ENCODE measurements around the gene TULP1. TPM values are rescaled to one million over a fixed set of nuclear protein-coding genes. Genes with fewer than 3 reads are reported as not detected.

TULP1 gene
- total and polyA plus RNA-seq, 2 of the 13 experiments (the other 11 are each of a cell fraction or from before 2014, with no cell fraction given): not detected

DNA sequence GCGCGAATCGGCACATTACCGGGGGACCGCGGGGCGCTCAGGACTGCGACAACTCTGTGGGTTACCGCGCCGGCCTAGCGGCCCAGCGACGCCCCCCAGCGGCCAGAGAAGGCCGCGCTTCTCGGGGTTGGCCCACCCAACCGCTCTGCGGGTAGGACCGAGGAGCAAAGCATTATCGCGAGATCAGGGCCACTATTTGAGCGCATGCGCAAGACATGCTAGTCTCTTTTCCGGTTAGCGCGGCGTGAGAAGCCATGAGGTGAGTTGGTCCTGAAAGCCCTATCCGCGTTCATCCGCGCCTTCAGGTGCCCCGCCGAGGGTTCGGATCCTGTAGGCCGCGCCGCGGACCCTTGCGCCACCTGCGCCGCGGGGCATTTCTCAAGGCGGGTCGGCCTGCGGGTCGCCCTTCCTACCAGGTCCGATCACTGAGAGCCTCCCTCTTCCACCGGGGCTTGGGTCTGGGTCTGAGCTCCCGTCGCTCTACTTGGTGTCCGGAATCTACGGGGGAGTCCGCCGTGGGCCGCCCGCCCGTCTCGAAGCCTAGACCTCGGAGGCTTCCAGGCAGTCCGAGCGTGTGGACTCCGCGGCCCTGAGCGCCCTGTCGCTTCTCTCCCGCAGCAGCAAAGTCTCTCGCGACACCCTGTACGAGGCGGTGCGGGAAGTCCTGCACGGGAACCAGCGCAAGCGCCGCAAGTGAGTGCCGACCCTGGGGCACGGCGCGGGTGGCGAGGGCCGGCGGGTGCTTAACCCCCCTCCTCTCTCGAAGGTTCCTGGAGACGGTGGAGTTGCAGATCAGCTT lies 44.3 kb downstream of the TULP1 start, which contains the start of gene RPL10A (continued):
- TF ChIP-seq, protein P1, sequence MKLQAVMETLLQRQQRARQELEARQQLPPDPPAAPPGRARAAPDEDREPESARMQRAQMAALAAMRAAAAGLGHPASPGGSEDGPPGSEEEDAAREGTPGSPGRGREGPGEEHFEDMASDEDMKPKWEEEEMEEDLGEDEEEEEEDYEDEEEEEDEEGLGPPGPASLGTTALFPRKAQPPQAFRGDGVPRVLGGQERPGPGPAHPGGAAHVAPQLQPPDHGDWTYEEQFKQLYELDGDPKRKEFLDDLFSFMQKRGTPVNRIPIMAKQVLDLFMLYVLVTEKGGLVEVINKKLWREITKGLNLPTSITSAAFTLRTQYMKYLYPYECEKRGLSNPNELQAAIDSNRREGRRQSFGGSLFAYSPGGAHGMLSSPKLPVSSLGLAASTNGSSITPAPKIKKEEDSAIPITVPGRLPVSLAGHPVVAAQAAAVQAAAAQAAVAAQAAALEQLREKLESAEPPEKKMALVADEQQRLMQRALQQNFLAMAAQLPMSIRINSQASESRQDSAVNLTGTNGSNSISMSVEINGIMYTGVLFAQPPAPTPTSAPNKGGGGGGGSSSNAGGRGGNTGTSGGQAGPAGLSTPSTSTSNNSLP (IDR thresholded peaks at IDR 0.05; ENCODE audit: low read depth, low read length): no peak
- TF ChIP-seq, protein P2, sequence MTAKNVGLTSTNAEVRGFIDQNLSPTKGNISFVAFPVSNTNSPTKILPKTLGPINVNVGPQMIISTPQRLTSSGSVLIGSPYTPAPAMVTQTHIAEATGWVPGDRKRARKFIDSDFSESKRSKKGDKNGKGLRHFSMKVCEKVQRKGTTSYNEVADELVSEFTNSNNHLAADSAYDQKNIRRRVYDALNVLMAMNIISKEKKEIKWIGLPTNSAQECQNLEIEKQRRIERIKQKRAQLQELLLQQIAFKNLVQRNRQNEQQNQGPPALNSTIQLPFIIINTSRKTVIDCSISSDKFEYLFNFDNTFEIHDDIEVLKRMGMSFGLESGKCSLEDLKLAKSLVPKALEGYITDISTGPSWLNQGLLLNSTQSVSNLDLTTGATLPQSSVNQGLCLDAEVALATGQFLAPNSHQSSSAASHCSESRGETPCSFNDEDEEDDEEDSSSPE (CRISPR knock-in tag; IDR thresholded peaks at IDR 0.05): peak; percentile 87
- TF ChIP-seq POLR2G (IDR thresholded peaks at IDR 0.05; ENCODE audit: low read depth, low read length): peak; percentile 100
- TF ChIP-seq GLI4 (CRISPR knock-in tag; IDR thresholded peaks at IDR 0.05; ENCODE audit: borderline replicate concordance): peak; percentile 90; the same call in 1 of the 2 replicates
- peak; percentile 87; the same call in 1 of the 2 replicates for TF ChIP-seq PITX1 (CRISPR knock-in tag; IDR thresholded peaks at IDR 0.05)
- peak; percentile 97 for TF ChIP-seq ZNF354B (CRISPR knock-in tag; IDR thresholded peaks at IDR 0.05)
- 0 out of 2 replicates have a peak, but pooled peaks have one; percentile 74 for TF ChIP-seq ZFP62 (CRISPR knock-in tag; IDR thresholded peaks at IDR 0.05)
- TF ChIP-seq FOXA1 (IDR thresholded peaks at IDR 0.05): no peak
- peak; percentile 39 for TF ChIP-seq FOXA1 (CRISPR knock-in tag; IDR thresholded peaks at IDR 0.05)
- peak; percentile 92 for TF ChIP-seq MAF1 (CRISPR knock-in tag; IDR thresholded peaks at IDR 0.05; ENCODE audit: borderline replicate concordance)
- 0 out of 2 replicates have a peak, but pooled peaks have one; percentile 34 for TF ChIP-seq ZNF549 (CRISPR knock-in tag; IDR thresholded peaks at IDR 0.05)
- TF ChIP-seq ZNF841 (CRISPR knock-in tag; IDR thresholded peaks at IDR 0.05; ENCODE audit: borderline replicate concordance): no peak
- TF ChIP-seq PAXIP1 (CRISPR knock-in tag; conservative IDR thresholded peaks at IDR 0.05): peak; percentile 71
- TF ChIP-seq ZNF160 (CRISPR knock-in tag; IDR thresholded peaks at IDR 0.05): peak; percentile 93
- no peak; the same call in none of the 2 replicates for TF ChIP-seq MIXL1 (CRISPR knock-in tag; IDR thresholded peaks at IDR 0.05)
- no peak for TF ChIP-seq TCF12 (IDR thresholded peaks at IDR 0.05)
- peak; percentile 85; the same call in 1 of the 2 replicates for TF ChIP-seq TCF12 (CRISPR knock-in tag; IDR thresholded peaks at IDR 0.05)
- TF ChIP-seq ZNF703 (CRISPR knock-in tag; IDR thresholded peaks at IDR 0.05; ENCODE audit: borderline replicate concordance): peak; percentile 88; the same call in 1 of the 2 replicates
- peak; percentile 84; the same call in 1 of the 2 replicates for TF ChIP-seq ZNF83 (CRISPR knock-in tag; IDR thresholded peaks at IDR 0.05; ENCODE audit: borderline replicate concordance)
- 0 out of 2 replicates have a peak, but pooled peaks have one; percentile 42 for TF ChIP-seq ZSCAN22 (CRISPR knock-in tag; IDR thresholded peaks at IDR 0.05)
- peak; percentile 98 for TF ChIP-seq TSC22D2 (CRISPR knock-in tag; IDR thresholded peaks at IDR 0.05; ENCODE audit: borderline replicate concordance)
- peak; percentile 86; the same call in 1 of the 2 replicates for TF ChIP-seq ATF7-NPFF (CRISPR knock-in tag; IDR thresholded peaks at IDR 0.05; ENCODE audit: low read depth)
- TF ChIP-seq ZBTB1 (CRISPR knock-in tag; IDR thresholded peaks at IDR 0.05; ENCODE audit: borderline replicate concordance): peak; percentile 73; the same call in 1 of the 2 replicates
- TF ChIP-seq ZNF652 (CRISPR knock-in tag; IDR thresholded peaks at IDR 0.05; ENCODE audit: borderline replicate concordance, low read depth): no peak; the same call in 1 of the 2 replicates
- peak; percentile 33; the same call in 1 of the 2 replicates for TF ChIP-seq HNF4A (CRISPR knock-in tag; IDR thresholded peaks at IDR 0.05)
